COLO829 (cell line): ENCODE measurements around the gene C10orf62.
"Not testable (repeated sequence)": the region's sequence is repeated elsewhere in the genome, so short reads cannot be mapped to it uniquely, and the experiment has no call there.

Experiments used
- DNase-seq: peaks from one replicate; pipeline ENCODE4 v3.0.0; 2012; ENCODE audit warnings: low spot score

C10orf62 gene

DNA sequence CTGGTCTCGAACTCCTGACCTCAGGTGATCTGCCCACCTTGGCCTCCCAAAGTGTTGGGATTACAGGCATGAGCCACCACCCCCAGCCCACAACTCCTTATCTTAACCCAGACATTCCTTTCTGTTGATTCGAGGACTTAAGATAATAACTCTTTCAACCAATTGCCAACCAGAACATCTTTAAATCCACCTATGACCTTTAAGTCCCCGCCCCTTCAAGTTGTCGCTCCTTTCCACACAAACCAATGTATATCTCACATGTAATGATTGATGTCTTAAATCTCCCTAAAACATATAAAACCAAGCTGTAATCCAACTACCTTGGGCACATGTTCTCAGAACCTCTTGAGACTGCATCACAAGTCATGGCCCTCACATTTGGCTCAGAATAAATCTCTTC is 24.7 kb upstream of the C10orf62 start:
- no peak for DNase-seq

DNA sequence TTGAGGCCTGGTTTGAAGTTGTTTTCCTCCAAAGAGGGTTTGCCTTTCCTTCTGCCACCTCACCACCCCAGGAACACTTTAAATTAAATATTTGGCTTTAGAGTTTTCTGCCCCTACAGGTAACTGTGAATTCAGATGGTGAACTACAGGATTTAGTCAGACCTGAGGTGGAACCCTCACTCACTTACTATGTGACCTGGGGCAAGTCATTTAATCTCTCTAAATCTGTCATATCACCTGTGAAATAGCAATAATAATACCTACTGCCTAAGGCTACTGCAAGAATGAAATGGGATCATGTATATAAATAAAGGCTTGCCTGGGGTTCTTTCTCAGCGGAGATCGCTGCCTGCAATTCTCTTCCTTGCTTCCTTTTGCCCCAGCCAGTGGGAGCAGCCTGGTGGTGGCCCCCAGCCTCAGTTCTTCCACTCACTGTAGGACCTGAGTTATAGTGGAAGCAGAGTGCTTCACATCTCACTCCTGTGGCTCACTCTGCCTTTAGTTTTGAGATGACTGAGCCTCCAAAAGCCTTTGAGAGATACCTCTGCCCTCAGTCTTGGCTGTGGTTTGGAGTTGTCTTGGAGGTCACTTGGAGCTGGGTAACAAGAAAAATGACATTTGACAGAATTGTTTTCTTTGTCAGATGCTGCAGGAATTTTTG is 23.1 kb upstream of the C10orf62 start:
- no peak for DNase-seq

DNA sequence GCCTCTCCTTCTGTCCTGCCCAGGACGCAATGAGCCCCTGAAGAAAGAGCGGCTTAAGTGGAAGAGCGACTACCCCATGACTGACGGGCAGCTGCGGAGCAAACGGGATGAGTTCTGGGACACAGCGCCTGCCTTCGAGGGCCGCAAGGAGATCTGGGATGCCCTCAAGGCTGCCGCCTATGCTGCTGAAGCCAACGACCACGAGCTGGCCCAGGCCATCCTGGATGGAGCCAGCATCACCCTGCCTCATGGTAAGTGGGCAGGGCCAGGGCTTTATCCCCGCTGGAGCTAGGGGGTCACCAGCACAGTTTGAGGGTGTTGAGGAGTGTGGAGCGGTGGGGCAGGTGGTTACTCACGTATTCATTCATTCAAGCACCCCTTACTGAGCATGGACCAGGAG is 21.6 kb upstream of the C10orf62 start:
- DNase-seq = no peak

DNA sequence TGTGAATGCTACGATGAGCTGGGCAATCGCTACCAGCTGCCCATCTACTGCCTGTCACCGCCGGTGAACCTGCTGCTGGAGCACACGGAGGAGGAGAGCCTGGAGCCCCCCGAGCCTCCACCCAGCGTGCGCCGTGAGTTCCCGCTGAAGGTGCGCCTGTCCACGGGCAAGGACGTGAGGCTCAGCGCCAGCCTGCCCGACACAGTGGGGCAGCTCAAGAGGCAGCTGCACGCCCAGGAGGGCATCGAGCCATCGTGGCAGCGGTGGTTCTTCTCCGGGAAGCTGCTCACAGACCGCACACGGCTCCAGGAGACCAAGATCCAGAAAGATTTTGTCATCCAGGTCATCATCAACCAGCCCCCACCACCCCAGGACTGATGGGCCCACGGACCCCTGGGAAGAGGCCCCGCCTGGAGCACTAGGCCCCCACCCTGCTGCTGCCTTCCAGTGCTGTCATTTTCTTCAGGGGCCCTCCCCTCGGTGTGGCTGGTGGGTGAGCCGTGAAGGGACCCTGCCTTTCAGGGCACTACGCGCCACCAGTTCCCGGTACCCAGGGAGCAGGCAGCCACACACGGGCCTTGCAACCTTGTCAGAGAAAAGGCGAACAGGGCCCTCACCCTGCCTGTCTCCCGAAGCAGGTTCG is 19.3 kb upstream of the C10orf62 start:
- no peak for DNase-seq

DNA sequence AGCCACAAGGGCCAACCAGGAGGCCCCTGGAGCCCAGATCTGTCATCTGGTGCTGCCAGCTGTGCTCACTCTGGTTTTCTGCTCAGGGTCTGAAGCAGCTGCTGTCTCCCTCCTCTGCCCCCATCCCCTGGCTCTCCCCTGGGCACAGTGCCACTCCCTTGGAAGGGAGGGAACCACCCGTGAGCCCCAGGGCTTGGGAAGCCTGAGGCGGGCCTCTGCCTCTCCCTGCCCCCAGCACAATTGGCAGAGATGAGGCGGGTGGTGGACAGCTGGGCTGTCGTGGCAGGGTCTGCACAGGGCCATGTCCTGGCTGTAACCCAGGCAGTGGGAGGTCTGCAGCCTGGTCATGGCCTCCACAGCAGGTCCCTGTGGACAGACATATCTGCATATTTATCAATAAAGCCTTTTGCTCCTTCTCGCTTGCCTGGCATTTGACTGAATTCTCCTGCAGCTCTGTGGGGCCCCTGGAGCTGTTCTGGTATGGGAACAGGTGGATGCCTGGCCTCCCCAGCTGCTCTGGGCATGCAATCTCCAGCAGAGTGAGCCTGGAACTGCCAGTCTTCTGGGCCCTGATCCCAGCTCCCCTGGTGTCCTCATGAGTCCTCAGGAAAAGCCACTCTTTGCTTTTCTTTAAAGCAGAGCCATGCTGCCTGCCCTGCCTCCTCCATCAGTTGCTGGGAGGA is 18.6 kb upstream of the C10orf62 start:
- no peak for DNase-seq

DNA sequence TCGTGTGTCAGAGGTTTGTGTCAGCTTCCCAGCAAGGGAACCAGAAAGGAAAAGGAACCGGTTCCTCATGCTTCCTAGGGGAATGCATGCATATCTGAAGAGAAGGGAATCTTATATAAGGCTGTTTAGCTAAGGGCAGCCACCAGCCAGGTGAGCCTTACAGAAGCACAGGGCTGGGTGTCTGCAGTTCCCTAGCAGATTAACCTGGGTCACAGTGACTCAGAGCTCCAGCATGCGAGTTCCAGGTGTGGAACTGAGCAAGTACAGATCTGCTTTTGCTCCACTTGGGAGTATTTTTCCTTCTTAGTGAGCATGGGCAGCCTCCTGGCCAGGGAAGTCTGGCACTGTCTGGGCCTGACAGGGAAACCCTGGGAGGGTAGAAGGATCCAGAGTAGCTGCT is 17.9 kb upstream of the C10orf62 start:
- DNase-seq = no peak

DNA sequence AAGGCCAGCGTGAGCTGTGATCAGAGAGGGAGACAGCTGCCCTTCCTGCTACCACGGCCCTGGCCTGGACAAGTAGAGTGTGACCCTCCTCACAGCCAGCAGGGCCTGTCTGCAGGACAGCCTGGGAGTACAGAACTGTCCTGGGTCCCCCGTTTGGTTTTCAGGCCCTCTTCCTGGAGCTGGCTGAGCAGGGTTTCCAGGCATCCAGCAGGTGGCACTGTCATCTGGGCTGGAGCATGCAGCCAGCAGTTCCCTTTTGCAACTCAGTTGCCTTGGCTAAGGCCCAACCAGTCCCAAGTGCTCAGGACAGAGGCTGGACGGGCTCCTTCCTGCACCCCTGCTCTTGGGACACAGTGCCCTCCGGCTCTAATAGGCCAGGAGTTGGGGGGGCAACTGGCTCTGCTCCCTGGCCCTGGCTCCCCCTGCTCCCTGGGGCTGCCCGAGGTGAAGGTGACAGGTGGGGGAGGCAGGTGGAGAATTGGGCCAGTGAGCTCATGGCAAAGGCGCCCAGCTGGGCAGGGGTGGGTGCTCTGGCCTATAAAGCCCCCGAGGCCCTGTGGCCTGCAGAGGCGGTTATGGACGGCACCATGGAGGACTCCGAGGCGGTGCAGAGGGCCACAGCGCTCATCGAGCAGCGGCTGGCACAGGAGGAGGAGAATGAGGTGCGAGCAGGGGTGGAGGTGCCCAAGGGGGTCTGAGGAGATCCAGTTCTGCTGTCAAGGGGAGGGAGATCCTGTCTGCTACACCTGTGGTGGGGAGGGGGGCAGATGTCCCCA is 17.1 kb upstream of the C10orf62 start, which contains the start of gene ANKRD2:
ANKRD2 (plus strand) TSS at position 566 of the 776 bp plus-strand sequence; CDS start at position 576, 10 bp downstream.
- DNase-seq = peak; percentile 34

DNA sequence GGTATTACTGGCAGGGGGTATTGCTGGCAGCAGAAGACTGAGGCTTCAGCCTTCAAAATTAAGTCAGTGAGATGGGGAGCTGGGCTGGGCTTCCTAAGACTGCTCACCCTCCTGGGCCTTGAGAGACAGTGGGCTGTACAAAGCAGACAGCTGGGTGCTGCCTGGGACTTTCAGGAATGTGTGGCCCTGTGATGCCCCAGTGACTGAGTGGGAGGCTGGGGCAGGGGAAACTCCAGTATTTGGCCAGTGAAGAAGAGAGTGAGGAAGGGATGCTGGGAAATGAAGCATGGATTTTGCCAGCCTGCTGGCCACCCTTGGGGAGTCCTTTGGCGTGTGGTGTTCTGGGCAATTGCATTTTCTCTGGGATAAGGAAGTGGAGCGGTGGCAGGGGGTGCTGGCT is 16.5 kb upstream of the C10orf62 start:
- no peak for DNase-seq

DNA sequence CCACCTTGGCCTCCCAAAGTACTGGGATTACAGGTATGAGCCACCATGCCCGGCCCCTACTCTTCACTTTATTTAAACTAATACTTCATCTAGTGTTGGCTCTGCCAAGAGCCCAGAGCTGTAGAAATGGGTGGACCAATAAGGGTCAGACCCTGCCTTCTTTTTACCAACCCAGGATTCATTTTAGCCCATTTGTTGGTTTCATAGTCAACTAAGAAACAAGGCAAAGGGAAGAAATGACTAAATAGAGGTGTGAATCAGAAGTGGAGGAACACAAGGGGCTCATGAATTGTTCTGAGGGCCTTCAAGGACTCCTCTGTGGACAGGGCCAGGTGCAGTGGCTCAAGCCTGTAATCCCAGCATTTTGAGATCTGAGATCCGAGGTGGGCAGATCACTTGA is 15.8 kb upstream of the C10orf62 start:
- no peak for DNase-seq

DNA sequence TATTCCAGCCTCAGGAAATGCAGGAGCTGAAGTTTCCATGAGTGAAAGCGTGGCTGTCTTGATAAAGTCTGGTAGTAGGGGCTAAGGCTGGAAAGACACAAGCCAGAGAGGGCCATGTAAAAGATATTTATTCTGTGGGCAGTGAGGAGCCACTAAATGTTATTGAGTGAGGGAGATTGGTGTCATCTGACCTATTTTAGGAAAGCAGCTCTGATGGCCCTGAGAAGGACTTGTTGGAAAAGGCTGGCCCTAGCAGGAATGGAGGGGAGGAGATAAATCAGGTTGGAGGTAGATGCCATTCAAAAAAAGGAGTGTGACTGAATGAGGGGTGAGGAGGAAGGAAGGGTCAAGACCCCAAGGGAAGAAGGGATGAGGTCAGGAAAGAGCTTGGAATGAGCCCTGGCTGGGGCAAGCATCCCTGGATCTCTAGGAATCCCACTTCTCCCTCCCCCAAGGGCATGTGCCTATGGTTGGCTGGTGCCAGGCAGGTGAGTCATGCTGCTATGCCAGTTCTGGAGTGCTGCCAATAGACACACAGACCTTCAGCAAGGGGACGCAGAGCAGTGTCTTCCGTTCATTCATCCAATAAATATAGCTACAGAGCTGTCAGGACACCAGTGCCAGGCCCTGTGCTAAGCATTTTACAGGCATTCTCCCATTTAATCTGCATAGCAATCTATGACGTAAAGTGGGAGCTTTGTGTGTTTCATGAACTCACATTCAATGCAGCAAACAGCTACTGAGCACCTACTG is 15.0 kb upstream of the C10orf62 start:
- DNase-seq = peak; percentile 91

DNA sequence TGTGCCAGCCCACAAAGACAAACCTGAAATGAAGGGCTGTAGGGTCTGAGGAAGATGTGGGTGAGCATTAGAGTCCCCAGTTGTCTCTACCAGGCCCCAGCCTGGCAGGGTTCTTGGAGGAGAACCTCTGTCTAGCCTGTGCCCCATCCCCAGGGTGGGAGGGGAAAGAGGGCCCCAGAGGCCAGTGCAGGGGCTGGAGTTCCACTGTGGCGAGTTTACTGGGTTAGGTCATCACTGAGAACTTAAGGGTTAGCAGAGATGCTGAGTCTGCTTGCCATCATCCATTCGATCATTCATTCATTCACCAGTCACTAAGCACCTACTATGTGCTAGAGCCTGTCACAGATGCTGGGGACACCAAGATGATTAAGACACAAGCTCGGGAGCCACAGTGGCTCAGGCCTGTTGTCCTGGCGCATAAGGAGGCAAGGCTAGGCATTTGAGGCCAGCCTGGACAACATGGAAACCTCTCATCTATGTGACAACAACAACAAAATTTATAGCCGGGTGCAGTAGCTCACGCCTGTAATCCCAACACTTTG is 14.3 kb upstream of the C10orf62 start:
- DNase-seq = no peak

DNA sequence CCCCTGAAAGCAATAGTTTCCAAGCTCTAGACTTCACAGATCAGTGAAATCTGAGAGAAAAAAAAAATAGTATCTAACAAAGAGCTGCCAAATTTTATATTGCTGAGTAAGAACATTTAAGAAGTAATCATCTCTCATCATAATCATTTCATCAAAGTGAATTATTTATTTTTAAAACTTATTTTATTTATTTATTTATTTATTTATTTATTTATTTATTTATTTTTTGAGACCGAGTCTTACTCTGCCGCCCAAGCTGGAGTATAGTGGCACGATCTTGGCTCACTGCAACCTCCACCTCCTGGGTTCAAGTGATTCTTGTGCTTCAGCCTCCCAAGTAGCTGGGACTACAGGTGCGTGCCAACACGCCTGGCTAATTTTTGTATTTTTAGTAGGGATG is 13.0 kb upstream of the C10orf62 start:
- not testable (repeated sequence) for DNase-seq

DNA sequence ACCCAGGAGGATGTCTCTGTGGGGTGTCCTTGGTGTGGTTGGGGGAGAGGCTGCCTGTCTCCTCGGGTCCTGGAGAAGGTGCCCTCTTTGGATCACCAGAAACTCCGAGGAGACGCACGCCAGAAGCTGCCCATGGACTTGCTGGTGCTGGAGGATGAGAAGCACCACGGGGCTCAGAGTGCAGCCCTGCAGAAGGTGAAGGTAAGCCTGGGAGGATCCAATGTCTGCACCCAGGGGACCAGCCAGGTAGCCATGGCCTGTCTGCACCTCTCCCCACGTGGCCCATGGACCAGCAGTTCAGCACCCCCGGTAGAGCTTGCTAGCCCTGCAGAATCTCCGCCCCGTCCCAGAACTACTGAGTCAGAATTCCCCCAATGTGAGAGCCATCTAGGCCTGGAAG is 11.8 kb upstream of the C10orf62 start:
- DNase-seq = no peak

DNA sequence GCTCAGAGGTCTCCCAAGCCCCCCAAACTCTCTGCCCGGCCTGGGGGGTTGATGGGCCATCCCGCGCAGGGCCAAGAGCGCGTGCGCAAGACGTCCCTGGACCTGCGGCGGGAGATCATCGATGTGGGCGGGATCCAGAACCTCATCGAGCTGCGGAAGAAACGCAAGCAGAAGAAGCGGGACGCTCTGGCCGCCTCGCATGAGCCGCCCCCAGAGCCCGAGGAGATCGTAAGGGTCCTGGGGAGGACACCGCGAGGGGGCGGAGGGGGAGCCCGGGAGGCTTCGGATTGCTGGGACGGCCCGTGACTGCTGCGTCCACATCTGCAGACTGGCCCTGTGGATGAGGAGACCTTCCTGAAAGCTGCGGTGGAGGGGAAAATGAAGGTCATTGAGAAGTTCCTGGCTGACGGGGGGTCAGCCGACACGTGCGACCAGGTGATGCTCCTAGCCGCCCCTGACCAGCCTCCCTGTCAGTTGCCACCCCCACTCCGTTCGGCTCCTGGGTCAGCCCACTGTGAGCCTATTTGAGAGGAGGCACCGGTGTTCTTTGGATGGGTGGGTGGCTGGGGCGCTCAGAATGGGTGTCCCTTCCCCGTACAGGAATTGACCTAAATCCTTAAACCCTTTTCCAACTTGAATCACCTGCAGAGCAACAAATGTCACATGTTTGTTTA is 11.2 kb upstream of the C10orf62 start:
- no peak for DNase-seq

DNA sequence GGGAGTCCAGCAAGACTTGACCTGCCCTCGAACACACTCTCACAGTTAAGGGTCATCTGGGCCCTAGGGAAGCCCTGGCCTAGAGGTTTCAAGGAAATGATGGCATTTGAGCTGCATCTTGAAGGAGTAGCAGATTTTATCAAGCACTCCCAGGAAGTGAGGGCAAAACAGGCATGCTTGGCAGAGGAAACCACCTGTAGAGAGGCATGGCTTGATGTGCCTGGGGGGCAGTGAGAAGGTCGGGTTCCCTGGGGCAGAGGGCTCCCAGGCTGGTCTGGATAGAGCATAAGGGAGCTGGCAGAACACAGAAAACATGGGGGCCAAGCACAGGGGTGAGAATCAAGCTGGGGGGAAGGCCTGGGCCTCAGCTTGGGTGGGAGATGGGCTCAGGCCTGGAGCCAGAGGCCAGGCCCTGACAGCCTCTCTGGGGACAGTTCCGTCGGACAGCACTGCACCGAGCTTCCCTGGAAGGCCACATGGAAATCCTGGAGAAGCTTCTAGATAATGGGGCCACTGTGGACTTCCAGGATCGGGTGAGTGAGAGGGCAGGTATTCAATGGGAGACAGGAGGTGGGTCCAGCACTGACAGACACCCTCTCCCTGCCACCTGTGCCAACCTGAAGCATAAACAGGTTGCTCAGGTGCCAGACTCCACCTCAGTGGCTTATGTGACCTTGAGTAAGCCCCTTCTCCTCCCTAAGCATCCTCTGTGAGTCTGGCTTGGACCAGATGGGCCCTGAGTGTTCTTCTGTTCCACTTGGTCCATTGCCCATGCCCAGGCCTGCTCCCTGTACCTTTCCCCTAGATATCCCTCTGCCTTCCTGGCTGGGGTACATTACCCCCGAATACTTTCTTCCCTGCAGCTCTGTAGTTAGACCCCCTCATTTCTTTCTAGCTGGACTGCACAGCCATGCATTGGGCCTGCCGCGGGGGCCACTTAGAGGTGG is 8.8 kb upstream of the C10orf62 start:
- DNase-seq = no peak

DNA sequence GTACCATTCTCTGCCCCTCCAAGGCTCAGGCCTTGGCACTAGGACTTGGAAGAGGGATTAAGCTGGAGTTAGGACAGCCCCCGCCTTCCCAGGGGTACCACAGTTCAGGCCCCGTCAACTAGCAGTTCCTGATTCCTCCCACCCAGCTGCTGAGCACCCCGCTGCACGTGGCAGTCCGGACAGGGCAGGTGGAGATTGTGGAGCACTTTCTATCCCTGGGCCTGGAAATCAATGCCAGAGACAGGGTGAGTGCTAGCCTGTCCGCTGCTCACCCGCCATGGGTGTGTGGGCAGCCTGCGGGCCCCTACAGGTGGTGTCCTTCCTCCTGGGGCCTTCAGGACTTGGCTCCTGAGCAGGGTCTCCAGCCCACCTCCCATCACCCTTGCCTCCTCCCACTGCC is 7.4 kb upstream of the C10orf62 start:
- DNase-seq = no peak

DNA sequence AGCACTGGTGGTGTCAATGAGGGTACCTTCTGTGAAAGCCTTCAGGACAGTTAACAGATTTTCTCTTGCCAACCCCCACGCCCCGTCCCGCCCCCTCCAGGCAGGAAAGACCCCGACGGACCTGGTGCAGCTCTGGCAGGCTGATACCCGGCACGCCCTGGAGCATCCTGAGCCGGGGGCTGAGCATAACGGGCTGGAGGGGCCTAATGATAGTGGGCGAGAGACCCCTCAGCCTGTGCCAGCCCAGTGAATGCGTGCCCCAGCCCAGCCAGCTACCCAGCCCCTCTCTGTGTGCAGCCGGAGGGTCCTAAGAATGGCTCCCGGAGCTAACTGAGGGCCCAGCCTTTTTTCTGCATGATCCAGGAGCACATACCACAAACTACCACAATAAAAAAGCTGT is 6.0 kb upstream of the C10orf62 start:
- DNase-seq = no peak

DNA sequence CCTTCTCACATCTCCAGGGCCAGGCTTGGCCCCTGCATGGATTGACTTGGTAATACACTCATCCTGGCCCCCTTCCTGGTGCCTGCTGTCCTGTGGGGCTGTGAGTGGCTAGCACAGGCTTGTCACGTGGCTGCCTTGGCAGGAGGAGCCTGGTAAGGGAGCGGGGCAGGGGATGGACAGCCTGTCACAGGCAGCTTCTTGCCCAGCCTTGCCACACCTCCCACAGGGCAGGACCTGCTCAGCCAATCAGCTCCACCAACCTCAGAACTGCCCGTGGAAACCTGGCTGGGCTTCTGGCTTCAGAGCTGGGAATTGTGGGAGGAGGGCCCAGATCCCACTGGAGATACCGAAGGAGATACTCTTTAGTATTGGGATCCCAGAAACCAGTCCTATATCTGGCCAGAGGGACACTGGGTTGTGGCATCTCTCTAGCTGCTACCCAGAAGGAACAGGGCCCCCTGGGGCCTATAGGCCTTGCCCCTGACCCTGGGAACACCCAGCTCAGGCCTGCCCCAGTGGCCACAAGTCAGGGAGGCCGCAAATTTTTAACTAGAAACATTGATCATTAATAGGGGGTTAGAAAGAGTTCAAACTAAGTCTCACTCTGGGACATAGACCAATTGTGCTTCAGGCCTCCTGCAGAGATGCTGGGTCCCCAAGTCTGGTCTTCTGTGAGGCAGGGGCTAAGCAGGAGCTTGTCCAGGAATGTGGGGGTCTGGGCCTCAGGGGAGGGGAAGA is 5.3 kb upstream of the C10orf62 start, which contains the start of gene HOGA1:
HOGA1 (plus strand) TSS at position 330 of the 738 bp plus-strand sequence; CDS start at position 645, 315 bp downstream.
- peak; percentile 43 for DNase-seq
